T-helper 9 cell (primary cell): Measurements from ENCODE around the gene VIPR1.

Experiments
- DNase-seq: peaks from one replicate; pipeline ENCODE4 v3.0.0-alpha.2; 2020

VIPR1 gene

DNA sequence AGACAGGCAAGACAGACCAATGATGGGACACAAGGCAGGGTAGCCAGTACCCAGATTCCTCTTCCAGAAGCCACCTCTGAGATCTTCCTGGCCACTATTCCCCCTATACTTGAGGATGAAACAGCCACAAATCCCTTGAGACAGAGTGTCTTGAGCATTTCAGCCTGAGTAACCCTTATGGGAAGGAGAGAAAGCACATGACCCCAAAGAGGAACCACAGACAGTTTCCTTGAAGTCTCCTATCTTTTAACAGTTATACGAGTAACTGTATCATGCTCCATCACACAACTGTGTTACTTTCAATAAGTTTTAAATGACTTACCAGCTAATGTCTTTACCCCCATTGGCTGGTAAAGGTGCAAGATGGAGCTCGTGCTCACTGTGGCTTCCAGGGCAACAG, 9.3 kb downstream of the VIPR1 start:
- DNase-seq = no peak

DNA sequence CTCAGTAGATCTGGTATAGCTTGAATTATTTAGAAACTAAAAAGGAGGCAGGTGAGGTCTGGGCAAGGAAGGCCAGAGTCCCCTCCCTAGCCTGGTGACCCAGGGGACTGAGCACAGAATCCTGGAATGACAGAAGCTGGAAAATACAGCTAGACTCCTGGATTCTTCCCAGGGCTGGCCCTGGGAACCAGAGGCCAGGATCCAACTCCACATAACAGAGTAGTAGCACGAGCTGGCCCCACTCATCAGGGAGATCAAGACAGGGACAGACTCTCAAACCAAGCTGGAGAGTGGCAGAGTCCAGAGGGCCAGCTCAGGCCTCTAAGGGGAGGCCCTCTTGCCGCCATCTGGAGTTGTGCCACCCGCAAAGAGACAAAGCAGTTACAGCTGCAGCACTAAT, 10.7 kb downstream of the VIPR1 start:
- DNase-seq = no peak

DNA sequence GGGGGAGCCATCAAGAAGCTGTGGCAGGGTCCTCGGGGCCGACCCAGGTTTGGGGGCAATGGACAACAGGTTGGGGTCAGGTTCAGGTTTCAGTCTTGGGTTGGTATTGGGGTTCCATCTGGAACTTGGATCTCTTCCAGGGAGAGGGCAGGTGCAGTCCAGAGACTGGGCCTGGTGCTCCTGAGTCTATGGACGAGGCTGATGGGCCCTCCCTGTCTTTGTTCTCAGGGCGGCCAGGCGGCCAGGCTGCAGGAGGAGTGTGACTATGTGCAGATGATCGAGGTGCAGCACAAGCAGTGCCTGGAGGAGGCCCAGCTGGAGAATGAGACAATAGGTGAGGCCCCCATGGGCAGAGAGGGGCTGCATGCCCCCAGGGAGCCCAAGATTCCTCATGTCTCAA, 11.1 kb downstream of the VIPR1 start:
- no peak for DNase-seq

DNA sequence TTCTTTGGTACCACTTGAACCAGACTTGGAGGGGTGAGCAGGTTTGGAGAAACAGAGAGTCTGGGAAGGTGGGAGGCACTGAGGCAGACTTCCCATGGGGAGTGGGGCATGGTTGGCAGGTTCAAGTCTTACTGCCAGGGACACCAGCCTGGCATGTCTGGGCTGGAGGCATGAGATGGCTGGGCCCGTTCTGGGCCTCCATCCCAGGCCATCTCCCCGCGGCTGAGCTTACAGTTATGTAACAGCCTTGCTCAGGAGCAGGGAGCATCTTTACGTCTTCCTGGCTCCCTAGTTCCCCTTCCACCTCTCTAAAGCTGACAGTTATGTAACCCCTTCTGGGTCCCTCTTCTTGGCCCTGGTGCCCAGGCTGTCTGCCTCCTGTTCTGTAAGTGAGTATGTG, 12.4 kb downstream of the VIPR1 start:
- no peak for DNase-seq

DNA sequence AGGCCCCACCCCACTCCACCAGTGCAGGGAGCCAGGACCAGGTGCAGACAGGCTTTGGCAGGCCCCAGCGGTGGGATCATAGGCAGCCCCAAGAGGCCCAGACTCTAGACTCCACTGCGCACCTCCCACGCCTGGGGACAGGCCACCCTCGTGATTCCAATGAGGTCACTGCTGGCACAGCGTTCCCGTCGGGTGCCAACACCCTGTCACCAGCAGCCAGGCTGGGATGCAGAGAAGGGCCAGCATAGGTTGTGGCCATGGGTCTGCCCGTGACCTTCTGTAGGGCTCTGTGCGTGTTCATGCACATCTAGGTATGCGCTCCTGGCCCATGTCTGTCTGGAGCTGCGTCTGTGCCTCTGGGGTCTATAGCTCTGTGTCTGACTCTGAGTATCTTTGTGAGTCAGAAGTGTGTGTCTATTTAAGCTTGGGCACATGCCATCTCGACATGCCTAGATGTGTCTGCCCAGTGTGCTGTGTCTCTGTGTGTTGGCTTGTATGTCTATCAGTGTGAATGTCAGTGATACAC, 13.0 kb downstream of the VIPR1 start:
- no peak for DNase-seq

DNA sequence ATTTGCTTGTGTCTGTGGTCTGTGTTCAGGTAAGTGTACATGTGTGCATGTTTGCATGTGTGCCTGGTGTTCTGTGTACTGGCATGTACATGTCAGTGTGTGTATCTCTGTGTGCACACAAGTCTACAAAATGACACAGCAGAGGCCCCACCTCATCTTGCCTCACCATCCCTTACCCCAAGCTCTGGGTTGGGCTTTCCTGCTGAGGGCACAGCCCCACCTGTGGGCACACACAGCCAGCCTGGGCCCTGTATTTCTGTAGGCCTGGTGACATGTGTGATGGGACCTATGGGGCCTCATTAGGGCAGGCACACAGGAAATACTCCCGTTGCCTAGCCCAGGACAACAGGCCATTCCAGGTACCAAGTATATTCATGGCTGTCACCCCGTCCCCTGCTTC, 13.5 kb downstream of the VIPR1 start:
- no peak for DNase-seq

DNA sequence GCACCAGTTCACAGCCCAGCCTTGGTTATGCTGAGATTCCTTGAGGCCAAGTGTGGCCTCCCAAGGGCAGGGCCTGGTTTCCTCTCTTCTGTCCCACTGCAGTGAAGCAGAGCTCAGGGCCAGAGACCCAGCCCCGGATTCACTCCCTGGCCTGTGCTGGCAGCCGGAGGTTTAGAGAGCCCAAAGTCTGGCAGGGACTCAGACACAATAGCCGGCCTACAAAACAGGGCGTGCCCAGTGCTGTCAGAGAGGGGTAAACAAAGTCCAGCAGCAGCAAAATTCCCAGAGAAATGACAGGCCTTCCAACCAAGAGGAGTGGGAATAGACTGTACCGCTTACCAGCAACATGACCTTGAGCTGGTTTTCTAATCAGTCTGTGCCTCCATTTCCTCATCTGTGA, 14.0 kb downstream of the VIPR1 start:
- DNase-seq = no peak

DNA sequence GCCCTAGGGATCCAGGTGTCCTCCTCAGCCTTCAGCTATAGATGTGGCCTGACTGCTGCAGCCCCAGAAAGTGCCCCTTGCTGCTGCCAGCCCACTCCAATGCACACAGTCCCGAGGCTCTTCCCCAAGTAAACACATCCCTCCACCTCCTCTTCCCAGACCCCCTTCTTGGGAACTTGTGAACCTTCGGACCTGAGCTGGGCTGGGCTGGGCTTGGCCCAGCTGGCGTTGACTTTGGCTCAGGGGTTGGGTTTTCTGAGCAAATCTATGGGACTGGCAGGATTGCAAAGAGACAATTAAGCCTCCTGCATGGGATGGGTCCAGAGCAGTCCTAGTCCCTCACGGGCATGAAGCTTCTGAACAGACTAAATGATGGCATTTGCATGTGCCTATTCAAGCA, 14.7 kb downstream of the VIPR1 start:
- DNase-seq = no peak

DNA sequence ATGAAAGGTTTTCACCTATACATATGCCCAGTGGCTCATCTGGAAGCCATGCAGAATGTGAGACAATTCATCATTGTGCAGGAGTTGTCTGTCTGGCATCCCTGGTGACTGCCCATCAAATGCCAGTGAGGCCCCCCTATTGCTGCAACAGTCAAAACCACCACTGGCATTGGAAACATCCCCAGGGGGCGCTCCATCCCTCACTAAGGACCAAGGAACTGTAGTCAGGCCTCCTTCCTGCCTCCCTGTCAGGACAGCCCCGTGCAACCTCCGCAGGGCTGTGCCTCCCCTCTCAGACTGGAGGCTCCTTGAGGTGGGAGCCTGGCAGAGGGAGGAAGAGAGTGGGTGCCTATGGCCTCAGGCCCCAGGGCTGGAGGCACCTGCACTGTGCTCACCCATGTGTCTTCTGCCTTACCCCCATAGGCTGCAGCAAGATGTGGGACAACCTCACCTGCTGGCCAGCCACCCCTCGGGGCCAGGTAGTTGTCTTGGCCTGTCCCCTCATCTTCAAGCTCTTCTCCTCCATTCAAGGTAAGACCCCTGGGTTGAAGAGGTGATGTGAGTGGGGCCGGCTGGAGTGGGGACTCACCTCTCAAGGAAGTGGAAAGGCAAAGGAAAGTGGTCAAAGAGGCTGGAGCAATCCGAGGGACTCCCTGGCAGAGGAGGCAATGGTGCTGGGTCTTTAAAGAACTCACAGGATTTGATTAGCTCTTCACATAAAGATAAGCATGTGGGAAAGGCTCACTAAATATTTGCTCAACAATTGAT, 16.5 kb downstream of the VIPR1 start:
- DNase-seq = peak; percentile 51

DNA sequence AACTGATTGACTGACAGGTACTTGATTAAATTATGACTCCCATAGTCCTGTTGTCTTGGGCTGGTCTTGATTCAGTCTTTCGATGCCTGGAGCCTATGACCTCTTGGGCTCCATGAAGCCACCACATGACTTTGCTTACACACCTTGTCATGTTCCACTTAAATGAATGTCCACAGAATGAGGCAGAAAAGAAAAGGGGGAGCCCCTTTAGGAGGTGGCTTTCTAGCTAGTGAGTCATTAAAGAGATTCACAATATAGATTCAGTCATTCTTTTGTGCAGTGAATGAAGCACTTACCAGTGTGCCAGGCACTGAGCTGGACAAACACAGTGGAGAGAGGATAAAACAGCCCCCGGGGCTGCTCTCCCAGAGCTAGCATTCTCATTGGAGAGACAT, 17.1 kb downstream of the VIPR1 start:
- DNase-seq = no peak

DNA sequence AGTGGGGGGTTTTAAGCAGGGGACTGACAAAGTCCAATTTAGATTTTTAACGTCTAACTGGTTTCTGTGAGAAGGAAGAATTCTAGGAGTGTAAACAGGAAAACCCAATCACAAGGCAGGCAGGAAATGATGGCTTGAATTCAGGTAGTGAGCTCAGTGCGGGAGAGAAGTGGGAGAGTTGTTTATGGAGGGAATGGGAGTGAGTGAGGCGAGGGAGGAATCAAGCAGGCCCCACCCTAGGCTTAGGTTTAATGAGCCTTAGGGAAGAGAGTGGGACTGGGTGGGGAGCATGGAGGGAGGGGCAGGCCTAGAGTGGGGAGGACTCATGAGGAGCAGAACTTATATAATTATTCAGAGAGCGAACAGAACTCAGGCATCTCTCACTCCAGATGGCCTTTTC, 17.9 kb downstream of the VIPR1 start:
- no peak for DNase-seq

DNA sequence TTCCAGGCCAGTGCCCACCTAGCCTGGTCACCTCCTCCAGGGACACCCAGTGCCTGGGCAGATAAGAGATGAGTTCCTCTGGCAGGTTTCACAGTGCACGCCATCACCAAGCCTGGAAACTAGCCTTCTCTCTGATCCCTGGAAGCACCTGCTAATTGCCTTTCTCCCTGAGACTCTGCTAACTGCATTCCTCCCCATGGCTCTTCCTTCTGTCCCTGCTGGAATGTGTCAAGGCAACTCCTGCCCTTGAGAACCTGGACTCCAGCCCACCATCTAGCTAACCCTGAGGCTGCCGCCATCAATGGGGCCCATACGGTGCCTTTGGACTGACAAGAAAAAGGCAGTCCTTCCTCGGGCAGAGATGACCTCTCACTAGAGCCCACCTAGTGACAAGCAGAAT, 18.5 kb downstream of the VIPR1 start:
- no peak for DNase-seq

DNA sequence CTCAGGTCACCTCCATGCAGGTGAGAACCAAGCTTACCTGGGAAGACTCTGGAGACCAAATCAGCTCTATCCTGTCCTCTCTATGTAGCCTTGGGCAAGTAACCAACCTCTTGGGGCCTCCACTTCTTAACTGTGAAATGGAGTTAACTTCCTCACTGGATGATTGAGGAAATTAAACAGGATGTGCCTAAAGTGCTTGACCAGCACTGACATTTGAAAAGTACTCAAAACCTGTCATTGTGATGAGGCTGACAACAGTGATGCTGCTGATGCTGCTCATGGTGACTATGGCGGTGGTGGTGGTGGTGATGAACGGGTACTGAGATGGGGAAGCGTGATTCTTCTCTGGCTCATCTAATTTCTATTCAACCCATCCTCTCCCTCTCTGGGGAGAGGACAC, 22.3 kb downstream of the VIPR1 start:
- DNase-seq = no peak

DNA sequence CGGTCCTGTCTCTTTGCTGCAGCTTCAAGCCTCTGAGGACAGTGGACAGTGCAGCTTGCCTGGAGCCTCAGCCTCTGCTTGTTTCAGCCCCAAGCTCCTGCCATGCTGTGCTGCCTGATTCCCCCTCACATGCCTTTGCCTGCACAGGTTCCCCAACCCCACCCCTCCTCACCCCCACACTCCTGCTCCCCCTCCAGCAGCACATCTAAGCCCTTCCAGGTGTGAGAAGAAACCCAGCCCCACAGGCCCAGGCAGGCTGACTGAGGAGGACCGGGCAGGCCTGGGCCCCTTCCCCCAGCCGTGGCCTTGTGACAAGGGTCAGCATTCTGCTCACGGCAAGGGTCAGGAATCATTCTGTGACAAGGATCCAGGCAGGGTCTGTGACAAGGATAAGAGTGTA, 22.8 kb downstream of the VIPR1 start:
- DNase-seq = no peak

DNA sequence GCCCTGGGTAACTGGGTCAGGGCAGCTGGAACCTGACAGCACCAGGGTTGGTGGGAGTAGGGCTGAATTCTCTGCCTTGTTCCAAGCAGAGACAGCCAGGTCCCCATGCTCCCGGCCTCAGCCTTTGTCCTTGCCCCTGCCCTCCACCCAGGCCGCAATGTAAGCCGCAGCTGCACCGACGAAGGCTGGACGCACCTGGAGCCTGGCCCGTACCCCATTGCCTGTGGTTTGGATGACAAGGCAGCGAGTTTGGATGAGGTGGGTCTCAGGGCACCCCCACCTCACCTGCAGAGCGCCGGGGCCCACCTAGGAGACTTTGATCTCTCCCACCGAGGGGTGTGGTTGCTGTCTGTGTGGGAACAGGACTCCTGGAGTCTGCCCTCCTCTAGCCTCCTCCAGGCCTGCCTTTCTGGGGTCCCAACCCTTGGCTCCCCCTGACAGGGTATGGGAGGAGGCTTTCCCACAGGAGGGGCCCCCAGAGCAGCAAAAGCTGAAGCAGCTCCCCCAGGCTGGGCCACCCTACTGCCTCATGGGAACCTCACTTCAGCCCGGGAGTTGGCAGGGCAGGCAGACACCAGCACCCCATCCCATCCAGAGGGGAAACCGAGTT, 23.4 kb downstream of the VIPR1 start:
- no peak for DNase-seq

DNA sequence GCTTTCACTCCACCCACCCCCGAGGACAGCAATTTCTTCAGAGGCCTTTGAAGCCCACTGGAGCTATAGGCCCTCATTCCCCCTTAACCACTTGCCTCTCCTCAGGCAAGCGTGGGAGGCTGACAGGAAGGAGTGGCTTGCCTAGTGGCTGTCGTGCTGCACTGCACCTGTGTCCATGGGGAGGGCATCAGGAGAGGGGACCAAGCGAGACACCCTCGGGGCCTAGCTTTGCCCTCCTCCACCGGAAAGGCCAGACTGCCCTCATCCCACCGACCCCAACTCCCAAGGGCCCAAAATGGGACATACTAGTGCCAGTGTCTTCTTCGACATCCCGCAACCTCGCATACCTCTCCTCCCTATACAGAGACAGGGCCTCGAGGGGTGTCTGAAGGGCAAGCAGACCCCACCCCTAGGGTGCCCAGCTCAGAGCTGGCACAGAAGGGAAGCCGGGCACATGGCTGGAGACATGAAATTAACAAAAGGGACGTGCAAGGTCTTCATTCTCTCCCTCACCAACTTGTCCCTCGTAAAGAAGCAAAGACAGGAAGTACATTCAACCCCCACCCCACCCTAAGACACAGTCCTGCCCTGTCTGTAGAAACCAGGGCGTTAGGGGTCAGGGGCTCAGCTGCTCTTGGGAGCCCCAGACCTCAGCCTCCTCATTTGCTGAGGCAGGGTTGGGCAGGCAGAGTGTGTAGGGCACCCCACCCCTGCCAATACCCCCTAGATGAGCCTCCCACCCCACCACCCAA, 24.3 kb downstream of the VIPR1 start:
- DNase-seq = peak; percentile 33

DNA sequence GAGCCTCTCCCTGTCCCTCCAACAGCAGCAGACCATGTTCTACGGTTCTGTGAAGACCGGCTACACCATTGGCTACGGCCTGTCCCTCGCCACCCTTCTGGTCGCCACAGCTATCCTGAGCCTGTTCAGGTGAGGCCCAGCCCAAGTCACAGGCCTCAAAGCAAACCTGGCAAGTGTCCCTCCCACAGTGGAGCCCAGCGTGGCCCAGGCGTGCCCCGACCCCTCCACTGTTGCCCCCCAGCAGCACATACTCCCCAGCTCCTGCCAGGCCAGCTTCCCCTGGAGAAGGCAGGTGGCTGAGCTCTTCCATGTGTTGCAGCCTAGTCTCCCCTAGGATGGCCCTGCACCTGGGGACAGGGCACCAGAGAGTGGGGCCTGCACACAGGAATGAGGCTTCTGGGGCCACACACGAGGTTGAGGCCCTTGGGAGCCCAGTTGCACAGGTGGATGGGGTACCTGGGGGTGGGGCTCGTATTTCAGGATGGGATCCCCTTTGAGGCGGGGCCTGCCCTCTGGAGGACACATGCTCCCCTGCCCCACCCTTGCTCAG, 25.0 kb downstream of the VIPR1 start:
- DNase-seq = no peak

DNA sequence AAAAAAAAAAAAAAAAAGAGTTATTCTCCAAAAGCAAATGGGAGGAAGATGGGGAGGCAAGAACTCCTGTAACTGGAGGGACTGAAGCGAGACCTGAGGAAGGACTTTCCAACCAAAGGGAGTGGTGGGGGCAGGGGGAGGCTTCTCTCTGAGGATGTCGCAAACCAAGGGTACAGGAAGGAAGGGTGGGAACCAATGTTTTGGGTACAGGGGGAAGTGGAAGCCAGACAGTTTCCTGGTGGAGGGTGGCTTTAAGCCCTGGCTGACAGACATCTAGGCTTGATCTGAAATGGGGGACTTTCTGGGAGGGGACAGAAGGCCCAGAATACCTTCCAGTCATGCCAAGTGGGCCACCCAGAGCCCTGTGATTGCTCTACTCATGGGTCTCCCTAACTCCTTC, 27.0 kb downstream of the VIPR1 start:
- DNase-seq = no peak

DNA sequence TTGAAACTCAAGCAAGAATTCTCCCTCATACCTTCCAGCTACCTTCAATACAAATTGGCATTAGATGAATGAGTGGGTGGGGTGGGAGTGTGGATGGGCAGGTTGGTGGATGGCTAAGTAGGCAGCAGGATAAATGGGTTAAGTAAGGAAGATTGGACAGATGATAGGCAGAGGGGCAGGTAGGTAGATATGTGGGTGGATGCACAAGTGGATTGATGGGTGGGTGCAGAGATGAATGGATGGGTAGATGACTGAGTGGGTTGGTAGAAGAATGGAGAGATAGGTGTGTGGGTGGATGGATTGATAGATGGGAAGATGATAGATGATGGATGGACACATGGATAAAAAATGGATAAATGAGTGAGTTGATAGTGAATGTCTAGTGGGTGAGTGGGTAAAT, 27.6 kb downstream of the VIPR1 start:
- no peak for DNase-seq

DNA sequence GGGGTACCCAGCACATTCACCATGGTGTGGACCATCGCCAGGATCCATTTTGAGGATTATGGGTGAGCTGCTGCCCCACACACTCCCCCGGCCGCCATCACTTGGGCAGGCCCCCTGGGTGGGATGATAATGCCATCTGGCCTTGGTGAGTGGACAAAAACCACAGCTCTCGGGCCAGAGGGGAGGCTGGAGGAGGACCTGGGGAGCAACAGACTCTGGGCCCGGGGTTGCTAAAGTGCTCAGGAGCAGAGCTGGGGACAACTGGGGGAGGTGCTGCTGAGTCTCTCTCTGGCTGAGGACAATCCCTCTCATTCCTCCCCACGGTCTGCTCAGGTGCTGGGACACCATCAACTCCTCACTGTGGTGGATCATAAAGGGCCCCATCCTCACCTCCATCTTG, 29.0 kb downstream of the VIPR1 start:
- DNase-seq = no peak

DNA sequence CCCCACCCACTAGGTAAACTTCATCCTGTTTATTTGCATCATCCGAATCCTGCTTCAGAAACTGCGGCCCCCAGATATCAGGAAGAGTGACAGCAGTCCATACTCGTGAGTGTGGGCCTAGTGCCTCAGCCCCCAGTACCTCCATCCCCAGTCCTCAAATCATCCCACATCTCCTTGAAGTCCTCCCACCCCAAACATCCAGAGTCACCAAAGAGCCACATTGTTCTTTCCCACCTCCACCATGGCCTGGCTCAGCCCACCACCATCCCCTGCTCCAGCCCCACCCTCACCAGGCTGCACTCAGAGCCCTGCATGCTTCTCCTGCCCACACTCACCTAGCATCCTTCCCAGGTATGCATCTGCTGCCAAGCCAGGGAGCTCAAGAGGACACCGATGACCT, 29.8 kb downstream of the VIPR1 start:
- DNase-seq = no peak

DNA sequence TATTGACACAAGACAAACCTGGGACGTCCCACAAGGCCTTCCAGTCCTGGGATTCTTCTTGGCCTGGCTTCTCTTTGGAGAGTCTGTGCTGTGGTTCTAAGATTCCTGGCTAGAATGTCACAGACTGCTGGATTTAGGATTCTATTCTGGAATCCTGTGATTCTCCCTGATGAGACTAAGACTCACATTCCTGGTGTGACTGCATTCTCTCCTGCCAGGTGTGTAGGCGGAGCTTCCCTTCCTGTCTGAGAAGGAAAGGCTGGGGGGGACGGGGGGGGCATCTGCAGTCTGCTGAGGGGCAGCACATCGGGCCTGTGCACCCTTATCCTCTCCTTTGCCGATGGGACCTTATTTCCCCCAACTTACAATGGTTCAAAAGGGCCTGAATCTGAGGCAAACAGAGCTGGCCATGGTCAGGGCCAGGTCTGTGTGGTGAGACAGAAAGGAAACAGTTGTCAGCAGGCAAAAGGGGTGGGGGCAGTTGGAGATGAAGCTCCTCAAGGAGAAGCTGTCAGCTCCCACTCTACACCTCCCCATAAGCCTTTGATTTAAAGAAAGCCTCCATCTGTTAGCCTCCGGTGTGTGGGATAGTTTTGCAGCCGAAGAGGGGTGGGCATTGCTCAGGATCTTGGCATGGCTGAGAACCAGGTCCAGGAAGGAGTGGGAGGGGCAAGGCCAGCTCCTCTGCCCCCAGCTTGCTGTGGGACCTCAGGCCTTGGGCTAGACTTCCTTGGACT, 30.9 kb downstream of the VIPR1 start:
- DNase-seq = no peak
